PC-9 (cell line): ENCODE data around the gene CEP112. TPM values are rescaled to one million over a fixed set of nuclear protein-coding genes. Genes with fewer than 3 reads are reported as not detected.

Source experiments
- BruUV-seq: library from RNA; stranded (reverse); fragments of 400-500 nt; replicated peaks from 2 replicates; lab custom pipeline; 2021; lab: Mats Ljungman, UMichigan
- CTCF ChIA-PET: fragments of 300-600 bp; sonication (Branson Sonifier 250); formaldehyde crosslinking; loops from one replicate; lab custom pipeline; 2022; ENCODE audit warnings: antibody characterized with exemption; lab: Charles Lee
- POLR2A ChIA-PET: fragments of 300-600 bp; sonication (Branson Sonifier 250); formaldehyde crosslinking; loops from one replicate; lab custom pipeline; 2022; ENCODE audit warnings: antibody characterized with exemption; ENCODE audit not compliant: unreplicated experiment; lab: Charles Lee
- DNase-seq, 2 experiments: peaks; one replicate each; pipeline versions ENCODE4 v3.0.0 to v3.0.0-alpha.2; 2015 to 2022; ENCODE audit warnings: mixed read lengths in 1 of 2
- H2AFZ ChIP-seq: fragments of 200-600 bp; sonication (generic); 2 replicates; pipeline ENCODE4 v1.8.1; 2017; ENCODE audit warnings: antibody characterized with exemption
- H3F3A ChIP-seq: fragments of 200-600 bp; sonication (generic); 2 replicates; pipeline ENCODE4 v1.8.1; 2017; ENCODE audit warnings: antibody characterized with exemption, mild to moderate bottlenecking, low read depth; ENCODE audit not compliant: insufficient read depth
- H3K27ac ChIP-seq: fragments of 200-600 bp; sonication (generic); 2 replicates; pipeline ENCODE4 v1.6.1; 2016; ENCODE audit warnings: mixed run types
- H3K27me3 ChIP-seq: fragments of 200-600 bp; sonication (generic); 2 replicates; pipeline ENCODE4 v1.6.1; 2016; ENCODE audit warnings: low read depth, mixed run types; ENCODE audit not compliant: insufficient read depth
- H3K36me3 ChIP-seq: fragments of 200-600 bp; sonication (generic); 2 replicates; pipeline ENCODE4 v1.6.1; 2016; ENCODE audit warnings: low read depth, mixed run types
- H3K4me1 ChIP-seq: fragments of 200-600 bp; sonication (generic); replicated peaks from 2 replicates; pipeline ENCODE4 v1.6.1; 2016; ENCODE audit warnings: mixed run types; ENCODE audit not compliant: insufficient read depth
- H3K4me2 ChIP-seq: fragments of 200-600 bp; sonication (generic); 2 replicates; pipeline ENCODE4 v1.6.1; 2017; ENCODE audit warnings: mixed run types
- H3K4me3 ChIP-seq: fragments of 200-600 bp; sonication (generic); 2 replicates; pipeline ENCODE4 v1.6.1; 2016; ENCODE audit warnings: mixed run types
- H3K79me2 ChIP-seq: fragments of 200-600 bp; sonication (generic); 2 replicates; pipeline ENCODE4 v1.6.1; 2017; ENCODE audit warnings: low read depth, mixed run types
- H3K9me2 ChIP-seq: fragments of 200-600 bp; sonication (generic); 2 replicates; pipeline ENCODE4 v1.8.1; 2017; ENCODE audit warnings: mild to moderate bottlenecking; ENCODE audit not compliant: insufficient read depth
- H3K9me3 ChIP-seq: fragments of 200-600 bp; sonication (generic); 2 replicates; pipeline ENCODE4 v1.8.1; 2016; ENCODE audit warnings: low read depth; ENCODE audit not compliant: insufficient read depth
- H4K20me1 ChIP-seq: fragments of 200-600 bp; sonication (generic); 2 replicates; pipeline ENCODE4 v1.8.1; 2017; ENCODE audit not compliant: insufficient read depth
- CTCF ChIP-seq: fragments of 200-600 bp; sonication (generic); conservative IDR thresholded peaks from 2 replicates; pipeline ENCODE4 v1.6.1; 2017; ENCODE audit warnings: mixed run types, antibody characterized with exemption, mild to moderate bottlenecking, moderate library complexity
- EZH2 ChIP-seq: fragments of 200-600 bp; sonication (generic); IDR thresholded peaks from 2 replicates; pipeline ENCODE4 v1.8.0; 2017; ENCODE audit warnings: antibody characterized with exemption, low read depth
- intact Hi-C: fragments of 100-400 bp; cut with micrococcal nuclease; formaldehyde crosslinking; loops from one replicate; pipeline ENCODE4 v1.10.0; 2022; ENCODE audit not compliant: unreplicated experiment
- total RNA-seq: library from RNA; stranded (reverse); gene quantifications from 2 replicates; pipeline ENCODE4 v1.2.3, GENCODE V29; 2021

Gene CEP112
- total RNA-seq, 1 experiment from 2014 or later: 4.3 TPM

- CTCF ChIA-PET: no interaction called here
- DNase-seq: no peak
Observed at GRCh38 chr17:65617496-65617895, 574.4 kb downstream of the CEP112 start.

GRCh38 chr17:65609749-65610148 lies 582.2 kb downstream of the CEP112 start:
- intact Hi-C loops: no loop called here
- TF ChIP-seq CTCF (no peak), EZH2 (no peak)
- H3K27me3 ChIP-seq: no peaks in the 10 kb centered on the region
- ChIA-PET POLR2A (no interaction called here), CTCF (no interaction called here)
- H2AFZ ChIP-seq: no peak overlapping the region
- H3K4me1 ChIP-seq: no peaks in the 10 kb centered on the region
- H3K9me2 ChIP-seq: no peaks in the 10 kb centered on the region
- H3K4me3 ChIP-seq: no peak overlapping the region
- no peak overlapping the region for H3K27ac ChIP-seq
- no peak overlapping the region for H3K4me2 ChIP-seq
- no peak for DNase-seq
- H4K20me1 ChIP-seq: no peaks in the 10 kb centered on the region
- H3K36me3 ChIP-seq: no peaks in the 10 kb centered on the region
- no peaks in the 10 kb centered on the region for H3K9me3 ChIP-seq
- H3K79me2 ChIP-seq: no peaks in the 10 kb centered on the region
- no TSS peak for BruUV-seq
- H3F3A ChIP-seq: no peaks in the 10 kb centered on the region

More at GRCh38 chr17:65617496-65617895, 574.4 kb downstream of the CEP112 start:
- Histone ChIP-seq H3K4me1 (no peaks in the 10 kb centered on the region), H3K4me3 (no peak overlapping the region), H3K27me3 (no peaks in the 10 kb centered on the region), H2AFZ (no peak overlapping the region), H3K36me3 (no peaks in the 10 kb centered on the region), H3K9me2 (no peaks in the 10 kb centered on the region), H3K9me3 (no peaks in the 10 kb centered on the region), H3F3A (no peaks in the 10 kb centered on the region), H3K4me2 (no peak overlapping the region), H3K79me2 (no peaks in the 10 kb centered on the region), H4K20me1 (no peaks in the 10 kb centered on the region), H3K27ac (no peak overlapping the region)
- TF ChIP-seq CTCF (no peak), EZH2 (no peak)
- BruUV-seq: no TSS peak
- intact Hi-C loops: no loop called here
- POLR2A ChIA-PET: no interaction called here

- Histone ChIP-seq H3K27me3 (no peaks in the 10 kb centered on the region), H3F3A (no peaks in the 10 kb centered on the region), H2AFZ (no peak overlapping the region), H4K20me1 (no peaks in the 10 kb centered on the region), H3K27ac (no peak overlapping the region), H3K4me2 (no peak overlapping the region), H3K79me2 (no peaks in the 10 kb centered on the region), H3K9me2 (no peaks in the 10 kb centered on the region), H3K4me1 (no peaks in the 10 kb centered on the region), H3K36me3 (no peaks in the 10 kb centered on the region), H3K9me3 (no peaks in the 10 kb centered on the region), H3K4me3 (no peak overlapping the region)
- DNase-seq: no peak
- TF ChIP-seq EZH2 (no peak), CTCF (no peak)
- no TSS peak for BruUV-seq
- intact Hi-C loops: no loop called here
- ChIA-PET POLR2A (no interaction called here), CTCF (interaction anchor here (0.5 kb wide), 1 partner anchor 33 kb away, joined by 4 read pairs; no protein-coding TSS in a partner anchor)
Observed at GRCh38 chr17:65609286-65609685, 582.6 kb downstream of the CEP112 start.
